HG03108 (cell line): ENCODE results near the gene TINAGL1.
"Not testable (repeated sequence)": the region's sequence is repeated elsewhere in the genome, so short reads cannot be mapped to it uniquely, and the experiment has no call there.

ENCODE experiments used
- ATAC-seq: cut with Tn5 transposase; IDR thresholded peaks from one replicate; pipeline ENCODE4 v1.9.1; 2021; ENCODE audit warnings: moderate library complexity; ENCODE audit not compliant: unreplicated experiment

TINAGL1 gene

DNA sequence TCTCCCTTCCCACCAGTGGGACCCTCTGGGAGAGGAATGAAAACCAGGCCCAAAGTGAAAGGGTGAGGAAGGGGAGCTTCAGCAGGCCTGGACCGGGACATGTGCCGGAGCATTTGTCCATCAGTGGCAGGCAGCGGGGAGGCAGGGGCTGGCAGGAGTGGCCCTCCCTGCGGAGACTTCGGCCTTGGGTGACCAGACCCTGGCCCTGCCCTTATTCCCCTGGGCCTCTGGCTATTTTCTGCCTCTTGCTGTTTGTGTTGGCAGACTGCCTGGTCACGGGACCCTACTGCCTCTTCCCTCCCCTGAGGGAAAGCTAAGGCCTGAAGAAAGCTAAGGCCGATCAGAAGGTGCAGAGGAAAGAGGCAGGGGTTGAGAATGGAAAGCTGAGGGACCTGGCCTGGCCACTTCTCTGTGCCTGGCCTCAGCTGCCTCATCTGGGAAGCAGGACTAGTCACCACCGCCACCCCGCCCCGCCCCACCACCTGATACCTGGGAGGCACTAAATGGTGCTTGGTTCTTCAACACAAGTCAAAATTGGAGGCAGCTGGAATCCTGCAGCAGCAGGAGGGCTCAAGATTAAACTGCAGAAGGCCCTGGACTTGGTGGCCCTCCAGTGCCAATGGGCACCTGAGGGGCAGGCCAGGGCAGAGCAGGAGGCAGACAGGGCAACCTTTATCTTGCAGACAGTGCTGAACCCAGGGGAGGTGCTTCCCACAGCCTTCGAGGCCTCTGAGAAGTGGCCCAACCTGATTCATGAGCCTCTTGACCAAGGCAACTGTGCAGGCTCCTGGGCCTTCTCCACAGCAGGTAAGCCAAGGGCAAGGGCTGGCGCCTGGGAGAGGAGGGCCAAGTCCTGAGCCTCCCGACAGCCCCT, 7.9 kb downstream of the TINAGL1 start:
- no peak for ATAC-seq

GRCh38 chr1:31584869-31585735, 8.8 kb downstream of the TINAGL1 start:
- no peak for ATAC-seq

DNA sequence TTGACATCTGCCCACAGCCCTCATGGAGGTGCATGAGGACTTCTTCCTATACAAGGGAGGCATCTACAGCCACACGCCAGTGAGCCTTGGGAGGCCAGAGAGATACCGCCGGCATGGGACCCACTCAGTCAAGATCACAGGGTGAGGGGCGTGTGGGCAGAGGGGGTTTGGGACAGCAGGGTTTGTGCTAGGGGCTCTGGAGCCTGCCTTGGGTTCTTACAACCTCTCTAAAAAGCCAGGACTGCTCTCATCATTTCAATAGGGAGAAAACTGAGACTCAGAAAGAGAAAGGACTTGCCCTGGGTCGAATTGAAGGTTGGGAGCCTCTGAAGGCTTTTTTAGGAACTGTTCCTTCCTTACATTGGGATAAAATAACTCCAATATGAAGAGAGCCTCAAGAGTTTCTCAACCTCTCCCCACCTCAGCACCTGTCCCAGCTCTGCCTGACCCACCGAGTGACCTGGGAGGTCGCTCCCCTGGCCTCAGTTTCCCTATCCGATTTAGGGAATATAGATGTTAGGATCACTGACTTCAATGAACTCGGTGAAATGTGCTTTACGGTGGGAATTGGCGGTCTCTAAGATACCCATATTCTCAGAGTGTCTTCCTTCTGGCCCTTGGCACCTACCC, 9.5 kb downstream of the TINAGL1 start:
- no peak for ATAC-seq

- ATAC-seq, result no peak
These were observed 10.3 kb downstream of the TINAGL1 start for GRCh38 chr1:31586376-31587327.

DNA sequence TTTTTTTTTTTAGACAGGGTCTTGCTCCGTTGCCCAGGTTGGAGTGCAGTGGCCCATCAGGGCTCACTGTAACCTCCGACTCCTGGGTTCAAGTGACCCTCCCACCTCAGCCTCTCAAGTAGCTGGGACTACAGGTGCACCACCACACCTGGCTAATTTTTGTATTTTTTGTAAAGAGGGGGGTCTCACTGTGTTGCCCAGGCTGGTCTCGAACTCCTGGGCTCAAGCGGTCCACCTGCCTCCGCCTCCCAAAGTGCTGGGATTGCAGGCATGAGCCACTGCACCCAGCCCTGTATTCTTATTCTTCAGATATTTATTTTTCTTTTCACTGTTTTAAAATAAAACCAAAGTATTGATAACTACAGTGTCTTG, 11.0 kb downstream of the TINAGL1 start:
- ATAC-seq, result not testable (repeated sequence)

- no peak for ATAC-seq
These were observed 11.6 kb downstream of the TINAGL1 start for GRCh38 chr1:31587720-31588423.

DNA sequence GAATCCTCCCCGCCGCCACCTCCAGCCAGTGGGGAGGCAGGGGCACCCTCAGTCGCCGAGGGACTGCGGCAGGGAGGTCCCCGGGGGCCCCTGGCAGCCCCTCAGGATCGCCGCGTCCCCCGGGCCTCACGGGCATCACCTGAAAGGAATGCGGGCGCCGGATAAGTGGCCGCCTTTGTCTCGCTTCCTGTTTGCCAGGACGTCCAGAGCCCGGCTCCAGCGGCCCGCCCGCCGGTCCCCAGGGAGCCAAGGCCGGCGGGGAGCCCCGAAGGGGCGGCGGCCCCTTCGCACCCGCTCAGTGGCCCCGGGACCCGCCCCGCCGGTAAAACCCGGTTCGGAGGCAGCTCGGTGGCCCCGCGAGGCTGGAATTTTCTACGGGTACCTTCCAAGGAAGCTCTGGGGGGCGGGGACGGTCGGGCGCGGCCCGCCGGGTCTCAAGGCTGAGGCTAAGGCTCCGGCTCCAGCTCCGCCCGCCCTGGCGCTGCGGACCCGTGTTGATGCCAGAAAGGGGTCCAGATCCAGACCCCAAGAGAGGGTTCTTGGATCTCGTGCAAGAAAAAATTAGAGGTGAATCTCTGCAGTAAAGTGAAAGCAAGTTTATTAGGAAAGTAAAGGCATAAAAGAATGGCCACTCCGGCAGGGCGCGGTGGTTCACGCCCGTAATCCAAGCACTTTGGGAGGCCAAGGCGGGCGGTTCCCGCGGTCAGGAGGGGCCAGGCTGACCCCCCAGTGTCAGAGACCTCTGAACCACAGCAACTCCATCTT, 12.6 kb downstream of the TINAGL1 start:
- no peak for ATAC-seq

DNA sequence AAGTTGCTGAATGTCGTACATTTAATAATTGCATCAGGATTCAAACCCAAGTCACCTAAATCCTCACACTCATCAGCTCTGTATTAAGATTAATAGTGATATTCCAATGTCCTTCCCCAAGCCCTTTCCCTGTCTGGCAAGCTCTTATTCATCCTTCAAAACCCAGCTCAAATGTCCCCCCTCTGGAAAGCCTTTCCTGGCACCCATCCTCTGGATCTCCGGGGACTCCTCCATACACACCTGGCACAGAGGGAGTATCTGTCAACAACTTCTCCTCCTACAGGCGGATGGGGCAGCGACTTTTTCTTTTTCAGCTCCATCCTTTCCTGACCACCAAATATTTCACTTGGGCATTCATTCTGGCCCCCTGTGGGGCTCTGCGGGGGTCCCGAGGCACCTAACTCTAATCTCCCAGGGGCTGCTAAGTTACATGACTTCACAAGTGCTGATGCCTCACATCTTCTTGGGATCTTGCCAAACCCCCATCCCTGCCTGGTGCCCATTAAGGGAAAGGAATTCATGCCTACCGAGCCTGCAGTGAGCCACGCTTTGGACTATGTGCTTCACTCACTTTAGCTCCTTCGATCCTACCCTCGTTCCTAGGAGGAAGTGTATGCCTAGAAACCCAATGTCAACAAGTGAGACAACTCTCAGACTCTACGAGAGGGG, 15.2 kb downstream of the TINAGL1 start:
- no peak for ATAC-seq

- no peak for ATAC-seq
These were observed 15.8 kb downstream of the TINAGL1 start for GRCh38 chr1:31592132-31592531.

GRCh38 chr1:31593136-31593665, 16.9 kb downstream of the TINAGL1 start:
- ATAC-seq, result no peak

GRCh38 chr1:31593770-31594632, 17.7 kb downstream of the TINAGL1 start:
- ATAC-seq, result no peak

- no peak for ATAC-seq
These were observed 19.8 kb downstream of the TINAGL1 start for GRCh38 chr1:31595836-31596736.

GRCh38 chr1:31596737-31597097, 20.4 kb downstream of the TINAGL1 start:
- ATAC-seq, result no peak

- no peak for ATAC-seq
These were observed 22.7 kb downstream of the TINAGL1 start for GRCh38 chr1:31598980-31599379.

GRCh38 chr1:31600641-31601040, 24.3 kb downstream of the TINAGL1 start:
- ATAC-seq, result no peak

- ATAC-seq, result no peak
These were observed 25.8 kb downstream of the TINAGL1 start for GRCh38 chr1:31602081-31602480.
